ENCODE results near the gene YTHDF2.
"Not testable (repeated sequence)": the region's sequence is repeated elsewhere in the genome, so short reads cannot be mapped to it uniquely, and the experiment has no call there.

The YTHDF2 gene

GRCh38 chr1:28761189-28761588 lies 24.4 kb downstream of the YTHDF2 start:
- no peak for DNase-seq

GRCh38 chr1:28766532-28767183 lies 29.9 kb downstream of the YTHDF2 start:
- DNase-seq = no peak

GRCh38 chr1:28770601-28771165 lies 33.9 kb downstream of the YTHDF2 start:
- no peak for DNase-seq

GRCh38 chr1:28771921-28772320 lies 35.2 kb downstream of the YTHDF2 start:
- not testable (repeated sequence) for DNase-seq

GRCh38 chr1:28773105-28773504 lies 36.4 kb downstream of the YTHDF2 start:
- DNase-seq = no peak

GRCh38 chr1:28775121-28775942 lies 38.6 kb downstream of the YTHDF2 start:
- DNase-seq = peak; percentile 88

- no peak for DNase-seq
These were observed 39.6 kb downstream of the YTHDF2 start for GRCh38 chr1:28776341-28776740.

GRCh38 chr1:28778021-28778420 lies 41.3 kb downstream of the YTHDF2 start:
- DNase-seq = no peak

GRCh38 chr1:28779751-28780408 lies 43.1 kb downstream of the YTHDF2 start:
- peak; percentile 17 for DNase-seq

GRCh38 chr1:28781305-28781704 lies 44.6 kb downstream of the YTHDF2 start:
- DNase-seq = no peak

GRCh38 chr1:28782011-28782410 lies 45.3 kb downstream of the YTHDF2 start:
- DNase-seq = no peak

GRCh38 chr1:28783363-28783762 lies 46.6 kb downstream of the YTHDF2 start:
- no peak for DNase-seq

- no peak for DNase-seq
These were observed 52.7 kb downstream of the YTHDF2 start for GRCh38 chr1:28789412-28789811.

- DNase-seq = no peak
These were observed 53.1 kb downstream of the YTHDF2 start for GRCh38 chr1:28789816-28790215.

- no peak for DNase-seq
These were observed 53.8 kb downstream of the YTHDF2 start for GRCh38 chr1:28790377-28791035.

GRCh38 chr1:28791929-28792328 lies 55.2 kb downstream of the YTHDF2 start:
- not testable (repeated sequence) for DNase-seq

- DNase-seq = no peak
These were observed 55.9 kb downstream of the YTHDF2 start for GRCh38 chr1:28792644-28793121.

GRCh38 chr1:28794582-28794981 lies 57.8 kb downstream of the YTHDF2 start:
- not testable (repeated sequence) for DNase-seq

- no peak for DNase-seq
These were observed 59.8 kb downstream of the YTHDF2 start for GRCh38 chr1:28796352-28797211.

GRCh38 chr1:28800324-28800723 lies 63.6 kb downstream of the YTHDF2 start:
- no peak for DNase-seq

GRCh38 chr1:28801461-28801860 lies 64.7 kb downstream of the YTHDF2 start:
- no peak for DNase-seq

GRCh38 chr1:28803051-28803450 lies 66.3 kb downstream of the YTHDF2 start:
- DNase-seq = no peak

Data from suppressor macrophage treated with lipopolysaccharide for 4 hours (primary cell).